ENCODE data around the gene LDLRAD4.

LDLRAD4 gene

GRCh38 chr18:13513481-13513880, 294.9 kb downstream of the LDLRAD4 start:
- Histone ChIP-seq H3K9me3 (ENCODE audit: control insufficient read depth, insufficient read depth, low read length) (no peaks in the 10 kb centered on the region), H3K36me3 (ENCODE audit: control insufficient read depth, insufficient read depth, low read length) (no peaks in the 10 kb centered on the region), H3K4me3 (ENCODE audit: low read length) (no peak overlapping the region), H3K27ac (ENCODE audit: low read length) (no peak overlapping the region), H3K4me1 (ENCODE audit: control insufficient read depth, insufficient read depth, low read length) (no peaks in the 10 kb centered on the region), H3K27me3 (ENCODE audit: control insufficient read depth, insufficient read depth, low read length) (no peaks in the 10 kb centered on the region)
- no CpG with 5 or more reads among the region's 5 CpGs for WGBS (ENCODE audit: insufficient coverage, insufficient read length)
- DNase-seq (ENCODE audit: low read depth, low spot score) = no peak

DNA sequence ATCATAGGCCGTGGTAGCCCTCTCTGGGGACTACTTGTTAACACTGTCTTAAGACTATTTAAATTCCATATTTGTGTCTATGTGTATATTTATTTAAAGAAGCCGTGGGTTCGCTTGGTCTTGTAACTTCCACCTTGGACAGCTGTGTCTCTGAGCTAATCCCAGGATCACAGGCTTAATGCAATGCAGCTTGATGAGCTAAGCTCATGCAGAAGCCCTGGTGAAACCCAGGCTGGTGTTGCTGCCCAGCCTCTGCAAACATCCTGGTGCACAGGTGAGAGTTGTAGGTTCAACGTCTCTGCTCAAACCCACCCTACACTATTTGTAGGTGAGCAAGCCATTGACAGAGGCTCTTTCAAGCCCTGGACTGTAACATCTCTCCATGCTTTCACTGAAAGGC, 296.0 kb downstream of the LDLRAD4 start:
- no peaks in the 10 kb centered on the region for H3K27me3 ChIP-seq (ENCODE audit: control insufficient read depth, insufficient read depth, low read length)
- H3K27ac ChIP-seq (ENCODE audit: low read length) = no peak overlapping the region
- no peaks in the 10 kb centered on the region for H3K9me3 ChIP-seq (ENCODE audit: control insufficient read depth, insufficient read depth, low read length)
- DNase-seq (ENCODE audit: low read depth, low spot score) = no peak
- no peaks in the 10 kb centered on the region for H3K4me1 ChIP-seq (ENCODE audit: control insufficient read depth, insufficient read depth, low read length)
- no peak overlapping the region for H3K4me3 ChIP-seq (ENCODE audit: low read length)
- H3K36me3 ChIP-seq (ENCODE audit: control insufficient read depth, insufficient read depth, low read length) = no peaks in the 10 kb centered on the region
- WGBS (ENCODE audit: insufficient coverage, insufficient read length) = no CpG with 5 or more reads among the region's 4 CpGs

- WGBS (ENCODE audit: insufficient coverage, insufficient read length) = no CpG with 5 or more reads among the region's 6 CpGs
- H3K4me1 ChIP-seq (ENCODE audit: control insufficient read depth, insufficient read depth, low read length) = no peaks in the 10 kb centered on the region
- no peaks in the 10 kb centered on the region for H3K9me3 ChIP-seq (ENCODE audit: control insufficient read depth, insufficient read depth, low read length)
- H3K4me3 ChIP-seq (ENCODE audit: low read length) = no peak overlapping the region
- no peak for DNase-seq (ENCODE audit: low read depth, low spot score)
- H3K27ac ChIP-seq (ENCODE audit: low read length) = no peak overlapping the region
- no peaks in the 10 kb centered on the region for H3K27me3 ChIP-seq (ENCODE audit: control insufficient read depth, insufficient read depth, low read length)
- no peaks in the 10 kb centered on the region for H3K36me3 ChIP-seq (ENCODE audit: control insufficient read depth, insufficient read depth, low read length)
These were observed 298.3 kb downstream of the LDLRAD4 start for GRCh38 chr18:13516855-13517254.

DNA sequence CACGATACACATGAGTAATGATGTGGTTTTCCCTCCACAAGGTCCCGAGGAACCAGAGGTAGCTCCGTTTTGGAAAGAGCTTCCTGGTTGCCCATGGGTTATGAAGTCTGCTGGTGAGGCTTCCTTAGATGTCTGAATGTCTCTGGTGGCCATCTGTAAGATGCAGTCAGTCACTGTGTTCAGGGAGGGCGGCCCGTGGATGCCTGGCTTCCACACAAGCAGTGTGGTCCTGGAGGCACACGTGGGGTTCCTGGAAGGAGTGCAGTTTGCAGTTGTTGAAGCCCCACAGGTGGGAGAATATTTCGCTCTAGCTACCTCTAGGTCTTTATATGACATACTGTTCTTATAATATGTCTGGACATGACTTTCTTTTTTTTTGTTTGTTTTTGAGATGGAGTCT, 298.8 kb downstream of the LDLRAD4 start:
- H3K27me3 ChIP-seq (ENCODE audit: control insufficient read depth, insufficient read depth, low read length) = no peaks in the 10 kb centered on the region
- no peak overlapping the region for H3K4me3 ChIP-seq (ENCODE audit: low read length)
- H3K27ac ChIP-seq (ENCODE audit: low read length) = no peak overlapping the region
- H3K36me3 ChIP-seq (ENCODE audit: control insufficient read depth, insufficient read depth, low read length) = no peaks in the 10 kb centered on the region
- no peaks in the 10 kb centered on the region for H3K4me1 ChIP-seq (ENCODE audit: control insufficient read depth, insufficient read depth, low read length)
- no peak for DNase-seq (ENCODE audit: low read depth, low spot score)
- no peaks in the 10 kb centered on the region for H3K9me3 ChIP-seq (ENCODE audit: control insufficient read depth, insufficient read depth, low read length)
- no CpG with 5 or more reads among the region's 7 CpGs for WGBS (ENCODE audit: insufficient coverage, insufficient read length)

- no peak overlapping the region for H3K27ac ChIP-seq (ENCODE audit: low read length)
- no peak overlapping the region for H3K4me3 ChIP-seq (ENCODE audit: low read length)
- WGBS (ENCODE audit: insufficient coverage, insufficient read length) = no CpG with 5 or more reads among the region's 4 CpGs
- H3K36me3 ChIP-seq (ENCODE audit: control insufficient read depth, insufficient read depth, low read length) = no peaks in the 10 kb centered on the region
- no peaks in the 10 kb centered on the region for H3K9me3 ChIP-seq (ENCODE audit: control insufficient read depth, insufficient read depth, low read length)
- H3K4me1 ChIP-seq (ENCODE audit: control insufficient read depth, insufficient read depth, low read length) = no peaks in the 10 kb centered on the region
- no peak for DNase-seq (ENCODE audit: low read depth, low spot score)
- H3K27me3 ChIP-seq (ENCODE audit: control insufficient read depth, insufficient read depth, low read length) = no peaks in the 10 kb centered on the region
These were observed 299.8 kb downstream of the LDLRAD4 start for GRCh38 chr18:13518382-13518781.

GRCh38 chr18:13520306-13520705, 301.7 kb downstream of the LDLRAD4 start:
- DNase-seq (ENCODE audit: low read depth, low spot score) = no peak
- Histone ChIP-seq H3K4me3 (ENCODE audit: low read length) (no peak overlapping the region), H3K9me3 (ENCODE audit: control insufficient read depth, insufficient read depth, low read length) (no peaks in the 10 kb centered on the region), H3K27ac (ENCODE audit: low read length) (no peak overlapping the region), H3K36me3 (ENCODE audit: control insufficient read depth, insufficient read depth, low read length) (no peaks in the 10 kb centered on the region), H3K27me3 (ENCODE audit: control insufficient read depth, insufficient read depth, low read length) (no peaks in the 10 kb centered on the region), H3K4me1 (ENCODE audit: control insufficient read depth, insufficient read depth, low read length) (no peaks in the 10 kb centered on the region)
- no CpG with 5 or more reads among the region's 6 CpGs for WGBS (ENCODE audit: insufficient coverage, insufficient read length)

GRCh38 chr18:13520741-13521140, 302.2 kb downstream of the LDLRAD4 start:
- H3K9me3 ChIP-seq (ENCODE audit: control insufficient read depth, insufficient read depth, low read length) = no peaks in the 10 kb centered on the region
- H3K27ac ChIP-seq (ENCODE audit: low read length) = no peak overlapping the region
- no peaks in the 10 kb centered on the region for H3K27me3 ChIP-seq (ENCODE audit: control insufficient read depth, insufficient read depth, low read length)
- no peaks in the 10 kb centered on the region for H3K36me3 ChIP-seq (ENCODE audit: control insufficient read depth, insufficient read depth, low read length)
- no CpG with 5 or more reads among the region's 5 CpGs for WGBS (ENCODE audit: insufficient coverage, insufficient read length)
- DNase-seq (ENCODE audit: low read depth, low spot score) = no peak
- H3K4me1 ChIP-seq (ENCODE audit: control insufficient read depth, insufficient read depth, low read length) = no peaks in the 10 kb centered on the region
- no peak overlapping the region for H3K4me3 ChIP-seq (ENCODE audit: low read length)

GRCh38 chr18:13521418-13521817, 302.9 kb downstream of the LDLRAD4 start:
- Histone ChIP-seq H3K4me3 (ENCODE audit: low read length) (no peak overlapping the region), H3K9me3 (ENCODE audit: control insufficient read depth, insufficient read depth, low read length) (no peaks in the 10 kb centered on the region), H3K4me1 (ENCODE audit: control insufficient read depth, insufficient read depth, low read length) (no peaks in the 10 kb centered on the region), H3K27me3 (ENCODE audit: control insufficient read depth, insufficient read depth, low read length) (no peaks in the 10 kb centered on the region), H3K36me3 (ENCODE audit: control insufficient read depth, insufficient read depth, low read length) (no peaks in the 10 kb centered on the region), H3K27ac (ENCODE audit: low read length) (no peak overlapping the region)
- DNase-seq (ENCODE audit: low read depth, low spot score) = no peak
- no CpG with 5 or more reads among the region's 4 CpGs for WGBS (ENCODE audit: insufficient coverage, insufficient read length)

- H3K27me3 ChIP-seq (ENCODE audit: control insufficient read depth, insufficient read depth, low read length) = no peaks in the 10 kb centered on the region
- DNase-seq (ENCODE audit: low read depth, low spot score) = no peak
- H3K4me1 ChIP-seq (ENCODE audit: control insufficient read depth, insufficient read depth, low read length) = no peaks in the 10 kb centered on the region
- no CpG with 5 or more reads among the region's 2 CpGs for WGBS (ENCODE audit: insufficient coverage, insufficient read length)
- no peaks in the 10 kb centered on the region for H3K36me3 ChIP-seq (ENCODE audit: control insufficient read depth, insufficient read depth, low read length)
- no peak overlapping the region for H3K27ac ChIP-seq (ENCODE audit: low read length)
- H3K9me3 ChIP-seq (ENCODE audit: control insufficient read depth, insufficient read depth, low read length) = no peaks in the 10 kb centered on the region
- no peak overlapping the region for H3K4me3 ChIP-seq (ENCODE audit: low read length)
These were observed 303.7 kb downstream of the LDLRAD4 start for GRCh38 chr18:13522256-13522655.

DNA sequence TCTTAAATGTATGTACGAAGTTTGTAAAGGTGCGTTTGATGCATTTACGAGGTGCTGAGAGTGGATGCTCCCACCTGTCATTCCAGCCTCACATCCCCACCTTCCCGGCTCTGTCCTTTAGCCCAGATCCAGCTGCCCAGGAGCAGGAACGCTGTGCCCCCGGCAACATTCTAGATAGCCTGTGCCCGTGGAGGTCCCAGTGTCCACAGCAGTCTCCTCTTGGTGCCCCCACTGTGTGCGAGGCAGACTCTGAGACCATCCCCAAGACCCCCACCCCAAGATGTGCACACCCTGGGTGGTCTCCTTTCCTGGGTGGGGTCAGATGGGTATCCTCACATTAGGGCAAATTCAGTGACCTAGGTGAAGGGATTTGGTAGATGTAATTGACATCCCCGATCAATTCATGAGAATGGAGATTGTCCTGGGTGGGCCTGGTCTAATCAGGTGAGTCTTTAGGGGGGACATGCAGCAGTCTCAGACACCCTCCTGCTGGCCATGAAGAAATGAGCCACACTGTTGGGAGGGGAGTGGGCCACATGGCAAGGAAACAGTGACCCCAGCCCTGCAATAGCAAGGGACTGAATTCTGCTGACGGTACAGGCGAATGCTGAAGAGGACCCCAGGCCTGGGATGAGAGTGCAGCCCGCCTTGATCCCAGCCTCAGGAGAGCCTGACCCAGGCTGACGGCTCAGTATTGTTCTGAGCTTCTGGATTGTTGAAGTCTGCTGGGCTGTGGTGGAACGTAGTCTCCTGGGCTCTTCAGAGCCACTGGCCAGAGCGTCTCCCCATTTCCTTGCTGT, 304.5 kb downstream of the LDLRAD4 start:
- Histone ChIP-seq H3K4me1 (ENCODE audit: control insufficient read depth, insufficient read depth, low read length) (no peaks in the 10 kb centered on the region), H3K27me3 (ENCODE audit: control insufficient read depth, insufficient read depth, low read length) (no peaks in the 10 kb centered on the region), H3K27ac (ENCODE audit: low read length) (no peak overlapping the region), H3K4me3 (ENCODE audit: low read length) (no peak overlapping the region), H3K9me3 (ENCODE audit: control insufficient read depth, insufficient read depth, low read length) (no peaks in the 10 kb centered on the region), H3K36me3 (ENCODE audit: control insufficient read depth, insufficient read depth, low read length) (no peaks in the 10 kb centered on the region)
- WGBS (ENCODE audit: insufficient coverage, insufficient read length) = 100% methylated on average over 3 of the region's 15 CpGs
- DNase-seq (ENCODE audit: low read depth, low spot score) = no peak

DNA sequence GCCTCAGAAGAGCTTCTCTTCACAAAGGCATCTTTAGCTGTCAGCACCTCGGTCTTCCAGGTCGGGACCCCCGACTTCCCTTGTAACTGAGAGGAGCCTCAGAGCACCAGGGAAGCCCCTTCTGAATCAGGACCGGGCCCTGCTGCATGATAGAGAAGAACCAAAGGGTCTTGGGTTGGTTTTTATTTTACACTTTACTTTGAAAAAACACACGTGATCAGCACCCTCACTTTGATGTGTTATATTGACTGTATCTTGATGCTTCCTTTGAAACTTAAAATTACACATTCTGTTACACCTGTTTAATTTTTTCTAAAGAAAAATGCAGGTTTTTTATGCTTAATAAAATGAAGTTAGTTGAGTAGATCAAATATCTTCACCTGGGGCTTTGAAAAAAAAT, 305.5 kb downstream of the LDLRAD4 start:
- Histone ChIP-seq H3K27me3 (ENCODE audit: control insufficient read depth, insufficient read depth, low read length) (no peaks in the 10 kb centered on the region), H3K27ac (ENCODE audit: low read length) (no peak overlapping the region), H3K4me3 (ENCODE audit: low read length) (no peak overlapping the region), H3K9me3 (ENCODE audit: control insufficient read depth, insufficient read depth, low read length) (no peaks in the 10 kb centered on the region), H3K36me3 (ENCODE audit: control insufficient read depth, insufficient read depth, low read length) (no peaks in the 10 kb centered on the region), H3K4me1 (ENCODE audit: control insufficient read depth, insufficient read depth, low read length) (no peaks in the 10 kb centered on the region)
- no peak for DNase-seq (ENCODE audit: low read depth, low spot score)
- WGBS (ENCODE audit: insufficient coverage, insufficient read length) = no CpG with 5 or more reads among the region's 5 CpGs
